HG03175 (cell line): ENCODE data around the gene RAD17.
A peak's percentile ranks its signal among the peaks of the same experiment; 100 is the strongest.
"Not testable (repeated sequence)": the region's sequence is repeated elsewhere in the genome, so short reads cannot be mapped to it uniquely, and the experiment has no call there.

Experiments used
- ATAC-seq: cut with Tn5 transposase; IDR thresholded peaks from one replicate; pipeline ENCODE4 v1.9.1; 2021; ENCODE audit warnings: mild to moderate bottlenecking, moderate library complexity; ENCODE audit not compliant: unreplicated experiment

RAD17 gene

DNA sequence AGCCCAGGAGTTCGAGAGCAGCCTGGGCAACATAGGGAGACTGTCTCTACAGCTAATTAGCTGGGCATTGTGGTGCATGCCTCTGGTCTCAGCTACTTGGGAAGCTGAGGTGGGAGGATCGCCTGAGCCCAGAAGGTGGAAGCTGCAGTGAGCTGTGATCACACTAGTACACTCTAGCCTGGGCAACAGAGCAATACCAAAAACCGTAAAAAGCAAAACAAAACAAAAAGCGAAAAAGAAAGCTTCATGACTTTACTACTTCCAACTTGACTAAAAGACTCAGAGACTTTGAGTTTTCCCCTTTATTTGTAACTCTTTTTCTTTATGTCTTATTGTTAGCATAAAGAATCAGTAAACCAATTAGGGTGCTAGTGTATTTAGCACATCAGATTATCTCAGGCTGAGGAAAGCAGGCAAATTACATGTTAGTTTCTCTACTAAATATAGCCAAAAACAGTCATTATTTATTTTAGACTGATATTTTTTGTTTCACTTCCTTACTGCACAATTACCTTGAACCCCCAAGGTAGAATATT lies 5.4 kb downstream of the RAD17 start:
- ATAC-seq: peak; percentile 83

DNA sequence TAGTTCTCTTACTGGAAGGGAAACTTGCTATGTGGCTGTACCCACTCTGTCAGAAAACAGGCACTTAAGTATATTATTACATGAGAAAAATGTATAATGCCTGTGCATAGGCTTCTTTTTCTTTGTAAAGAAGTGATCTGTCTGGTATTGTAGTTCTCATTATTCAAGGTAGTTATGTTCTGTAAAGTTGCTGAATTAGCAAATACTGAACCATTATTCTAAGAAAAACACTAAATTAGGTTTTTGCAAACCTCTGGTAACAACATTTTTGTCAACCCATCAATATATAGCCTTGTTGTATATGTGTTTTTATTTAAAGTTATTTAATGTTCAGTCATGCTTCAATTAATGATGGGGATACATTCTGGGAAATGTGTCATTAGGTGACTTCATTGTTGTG lies 8.8 kb downstream of the RAD17 start:
- no peak for ATAC-seq

DNA sequence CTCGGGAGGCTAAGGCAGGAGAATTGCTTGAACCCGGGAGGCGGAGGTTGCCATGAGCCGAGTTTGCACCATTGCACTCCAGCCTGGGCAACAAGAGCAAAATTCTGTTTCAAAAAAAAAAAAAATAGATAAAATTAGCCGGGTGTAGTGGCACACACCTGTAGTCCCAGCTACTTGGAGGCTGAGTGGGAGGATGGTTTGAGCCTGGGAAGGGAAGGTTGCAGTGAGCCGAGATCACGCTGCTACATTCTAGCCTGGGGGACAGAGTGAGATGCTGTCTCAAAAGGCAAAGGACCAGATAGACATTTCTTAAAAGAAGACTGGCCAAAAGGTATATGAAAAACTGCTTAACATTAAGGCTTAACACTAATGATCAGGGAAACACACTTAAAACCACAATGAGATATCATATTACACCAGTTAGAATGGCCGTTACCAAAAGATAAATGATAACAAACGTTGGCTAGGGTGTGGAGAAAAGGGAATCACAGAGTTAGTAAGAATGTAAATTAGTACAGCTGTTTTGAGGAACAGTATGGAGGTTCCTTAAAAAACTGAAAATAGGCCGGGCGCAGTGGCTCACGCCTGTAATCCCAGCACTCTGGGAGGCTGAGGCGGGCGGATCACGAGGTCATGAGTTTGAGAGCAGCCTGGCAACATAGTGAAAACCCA lies 35.2 kb downstream of the RAD17 start:
- no peak for ATAC-seq

DNA sequence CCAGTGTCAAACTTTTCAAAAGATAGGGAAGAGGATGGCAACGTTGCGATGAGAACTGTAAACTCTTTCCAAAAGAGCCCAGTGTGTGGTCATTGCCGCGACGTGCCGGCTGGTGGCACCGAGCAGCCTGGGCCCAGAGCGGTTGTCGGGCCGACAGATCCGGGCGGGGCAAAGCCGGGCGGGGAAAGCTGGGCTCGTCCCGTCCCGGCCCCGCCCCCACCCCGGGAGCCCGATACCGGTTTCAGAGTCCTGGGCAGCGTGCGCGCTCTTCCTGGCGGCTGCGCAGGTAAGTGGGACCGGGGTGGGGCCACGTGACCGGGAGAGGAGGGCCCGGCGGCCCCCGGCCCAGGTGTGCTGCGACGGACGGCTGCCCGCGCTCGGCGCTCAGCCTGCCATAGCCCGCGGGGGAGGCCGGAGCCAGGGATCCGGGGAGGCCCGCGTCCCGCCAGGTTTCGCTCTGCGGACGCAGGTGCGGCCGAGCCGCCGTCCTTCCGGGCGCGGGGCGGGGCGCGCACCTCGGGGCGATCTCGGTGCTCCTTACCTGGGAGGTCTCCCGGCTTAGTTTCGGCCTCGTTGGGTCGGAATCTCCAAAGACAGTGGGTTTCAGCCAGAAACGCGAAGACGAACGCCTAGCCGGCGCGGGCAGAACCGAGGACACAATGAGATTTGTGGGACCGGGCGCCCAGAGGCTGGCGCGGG lies 45.4 kb downstream of the RAD17 start, which contains the start of gene MARVELD2:
Gene MARVELD2, plus strand, starts transcription at position 232 of the 699 bp plus-strand sequence. CDS start 4,270 bp downstream, outside the sequence.
- peak; percentile 50 for ATAC-seq

DNA sequence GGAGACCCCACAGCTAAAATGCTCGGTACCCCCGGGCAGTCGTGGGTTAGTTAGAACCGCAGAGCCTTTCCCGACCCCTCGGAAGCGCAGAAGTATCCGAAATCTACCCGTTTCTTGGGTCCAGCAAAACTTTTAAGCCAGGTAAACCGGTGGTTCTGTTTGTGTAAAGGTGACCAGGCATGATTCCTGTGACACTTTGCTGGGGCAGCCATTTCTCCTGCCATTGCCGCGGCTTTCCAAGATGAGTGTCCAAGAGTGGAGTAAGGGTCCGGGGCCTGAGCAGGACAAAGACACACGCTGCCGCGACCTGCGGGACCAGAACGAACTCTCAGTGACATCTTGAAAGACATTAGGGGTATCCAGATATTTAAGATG lies 46.0 kb downstream of the RAD17 start:
- ATAC-seq: no peak

DNA sequence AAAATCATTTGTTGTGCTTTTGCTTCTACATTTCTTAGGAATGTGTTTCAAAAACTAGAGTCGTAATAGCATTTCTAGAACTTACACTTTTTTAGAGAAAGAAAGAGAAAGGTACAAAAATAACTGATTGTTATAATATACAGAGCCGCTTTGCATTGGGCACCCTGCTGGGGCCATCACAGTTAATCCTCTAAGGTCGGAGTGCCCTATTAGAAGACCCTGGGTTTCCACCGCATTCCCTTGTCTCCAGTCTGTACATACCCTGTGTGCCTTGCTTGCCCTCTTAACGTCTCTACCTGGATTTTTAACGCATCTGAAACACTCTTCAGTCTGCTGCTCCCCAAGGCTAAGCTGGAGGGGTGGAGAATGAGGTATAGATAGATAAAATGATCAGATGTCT lies 46.6 kb downstream of the RAD17 start:
- ATAC-seq: no peak

DNA sequence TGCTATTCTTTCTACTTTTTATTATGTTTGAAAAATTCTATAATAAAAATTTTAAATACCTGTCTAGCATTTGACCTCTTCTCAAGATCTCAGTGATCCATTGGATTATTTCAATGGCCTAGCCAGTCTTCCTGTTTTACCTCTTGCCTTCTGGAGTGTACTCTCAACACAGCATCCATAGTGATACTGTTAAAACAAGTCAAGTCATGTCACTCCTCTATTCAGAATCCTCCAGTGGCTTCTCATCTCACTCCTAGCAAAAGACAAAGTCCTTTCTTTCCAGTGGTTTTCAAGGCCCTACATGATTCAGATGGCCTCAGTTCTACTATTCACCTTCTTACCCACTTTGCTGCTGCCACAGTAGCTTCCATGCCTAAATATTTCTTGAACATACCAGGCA lies 47.1 kb downstream of the RAD17 start:
- ATAC-seq: no peak

DNA sequence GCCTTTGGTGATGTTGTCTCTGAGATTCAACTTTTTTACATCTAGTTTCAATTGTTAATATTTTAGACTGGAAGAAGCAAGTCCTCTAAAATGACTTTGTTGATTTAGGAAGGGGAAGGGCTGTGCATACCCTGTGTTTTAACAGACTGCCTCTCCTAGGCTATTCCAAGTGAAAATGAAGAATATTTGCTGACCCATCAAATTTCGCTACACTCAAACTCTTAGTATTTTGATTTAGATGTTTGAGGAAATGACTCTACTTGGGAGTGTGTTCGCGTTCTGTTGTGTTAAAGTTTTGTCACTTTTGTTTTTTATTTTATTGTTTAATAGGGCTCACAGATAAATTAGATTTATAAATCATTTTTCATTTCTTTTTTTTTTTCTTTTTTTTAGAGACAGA lies 48.9 kb downstream of the RAD17 start:
- ATAC-seq: no peak

DNA sequence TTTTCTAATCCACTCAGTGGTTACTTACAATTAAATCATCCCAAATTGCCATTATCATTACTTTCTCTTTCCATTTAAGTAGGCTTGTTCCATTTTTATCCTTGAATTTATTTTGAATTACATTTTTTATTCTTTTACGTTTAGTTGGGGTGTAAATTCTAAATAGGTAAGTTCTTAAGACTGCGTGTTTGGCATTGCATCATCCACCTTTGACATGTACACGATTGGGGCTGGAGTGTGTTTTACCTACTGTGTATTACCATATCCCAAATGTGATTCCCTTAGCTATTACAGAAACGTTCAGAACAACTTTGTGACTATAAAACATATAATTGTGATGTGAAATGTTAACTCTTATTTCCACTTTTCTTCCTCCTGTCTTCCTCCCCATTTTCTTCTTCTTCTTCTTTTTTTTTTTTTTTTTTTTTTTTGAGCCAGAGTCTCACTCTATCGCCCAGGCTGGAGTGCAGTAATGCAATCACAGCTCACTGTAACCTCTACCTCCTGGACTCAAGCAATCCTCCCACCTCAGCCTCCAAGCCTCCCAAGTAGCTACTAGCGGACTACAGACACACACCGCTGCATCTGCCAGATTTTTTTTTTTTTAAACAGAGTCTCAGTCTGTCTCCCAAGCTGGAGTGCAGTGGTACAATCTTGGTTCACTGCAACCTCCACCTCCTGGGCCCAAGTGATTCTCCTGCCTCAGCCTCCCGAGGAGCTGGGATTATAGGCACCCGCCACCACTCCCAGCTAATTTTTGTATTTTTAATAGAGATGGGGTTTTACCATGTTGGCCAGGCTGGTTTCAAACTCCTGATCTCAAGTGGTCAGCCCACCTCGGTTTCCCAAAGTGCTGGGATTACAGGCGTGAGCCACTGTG lies 62.0 kb downstream of the RAD17 start:
- no peak for ATAC-seq

DNA sequence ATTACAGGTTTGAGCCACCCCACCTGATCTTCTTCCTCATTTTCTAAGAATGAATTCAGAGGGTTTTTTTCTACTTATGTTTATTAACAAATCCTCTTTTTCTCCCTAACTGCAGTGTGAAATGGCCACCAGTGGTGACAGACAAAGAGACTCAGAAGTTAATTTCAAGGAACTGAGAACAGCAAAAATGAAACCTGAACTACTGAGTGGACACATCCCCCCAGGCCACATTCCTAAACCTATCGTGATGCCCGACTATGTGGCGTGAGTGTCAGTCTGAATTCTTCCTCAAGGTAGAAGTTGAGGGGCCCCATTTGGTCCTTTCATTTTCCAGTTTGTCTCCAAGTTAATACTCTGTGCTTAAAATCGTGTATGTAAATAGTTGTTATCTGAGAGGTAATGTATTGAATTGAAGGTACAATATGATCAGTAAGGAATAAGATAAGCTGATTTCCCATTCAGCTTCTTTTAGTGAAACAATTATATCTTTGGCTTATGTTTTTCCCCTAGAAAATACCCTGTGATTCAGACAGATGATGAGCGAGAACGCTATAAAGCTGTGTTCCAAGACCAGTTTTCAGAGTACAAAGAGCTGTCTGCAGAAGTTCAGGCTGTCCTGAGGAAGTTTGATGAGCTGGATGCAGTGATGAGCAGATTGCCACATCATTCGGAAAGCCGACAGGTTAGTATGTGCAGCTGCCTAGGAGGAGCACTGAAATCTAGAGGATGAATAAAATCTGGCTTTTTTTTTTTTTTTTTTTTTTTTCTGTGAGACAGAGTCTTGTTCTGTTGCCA lies 63.0 kb downstream of the RAD17 start:
- ATAC-seq: peak; percentile 72

DNA sequence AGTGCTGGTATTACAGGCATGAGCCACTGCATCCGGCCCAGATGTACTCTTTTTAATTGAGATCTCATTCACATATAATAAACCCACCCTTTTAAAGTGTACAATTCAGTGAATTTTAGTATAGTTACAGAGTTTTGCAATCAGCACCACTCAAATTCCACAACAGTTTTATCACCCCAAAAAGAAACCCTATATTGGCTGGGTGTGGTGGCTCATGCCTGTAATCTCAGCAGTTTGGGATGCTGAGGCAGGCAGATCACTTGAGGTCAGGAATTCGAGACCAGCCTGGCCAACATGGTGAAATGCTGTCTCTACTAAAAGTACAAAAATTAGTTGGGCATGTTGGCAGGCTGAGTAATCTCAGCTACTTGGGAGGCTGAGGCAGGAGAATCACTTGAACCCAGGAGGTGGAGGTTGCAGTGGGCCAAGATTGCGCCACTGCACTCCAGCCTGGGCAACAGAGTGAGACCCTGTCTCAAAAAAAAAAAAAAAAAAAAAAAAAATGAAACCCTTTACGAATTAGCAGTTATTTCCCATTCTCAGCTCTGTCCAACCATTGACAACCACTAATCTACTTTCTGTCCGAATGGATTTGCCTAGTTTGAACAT lies 65.8 kb downstream of the RAD17 start:
- ATAC-seq: not testable (repeated sequence)

DNA sequence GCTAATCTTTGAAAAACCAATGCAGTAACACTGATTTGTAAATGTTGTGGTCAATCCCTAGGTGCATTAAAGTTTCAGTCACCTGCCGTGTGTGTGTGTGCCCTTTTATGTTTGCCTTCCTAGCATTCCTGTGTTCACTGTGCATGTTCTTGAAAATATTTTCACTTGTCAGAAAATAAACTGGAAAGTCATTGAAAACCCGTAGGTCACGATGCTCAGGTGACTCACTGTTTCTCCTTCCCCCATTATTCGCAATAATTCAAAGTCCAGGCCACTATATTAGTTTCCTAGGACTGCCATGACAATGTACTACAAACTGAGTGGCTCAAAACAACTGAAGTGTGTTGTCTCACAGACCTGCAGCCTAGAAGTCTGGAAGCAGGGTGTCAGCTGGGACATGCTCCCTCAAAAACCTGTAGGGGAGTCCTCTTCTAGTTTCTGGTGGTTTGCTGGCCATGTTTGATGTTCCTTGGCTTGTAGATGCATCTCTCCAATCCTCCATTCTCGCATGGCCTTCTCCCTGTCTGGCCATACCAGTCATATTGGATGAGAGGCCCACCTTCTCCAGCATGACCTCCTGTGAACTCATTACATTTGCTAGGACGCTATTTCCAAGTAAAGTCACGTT lies 74.6 kb downstream of the RAD17 start:
- no peak for ATAC-seq

DNA sequence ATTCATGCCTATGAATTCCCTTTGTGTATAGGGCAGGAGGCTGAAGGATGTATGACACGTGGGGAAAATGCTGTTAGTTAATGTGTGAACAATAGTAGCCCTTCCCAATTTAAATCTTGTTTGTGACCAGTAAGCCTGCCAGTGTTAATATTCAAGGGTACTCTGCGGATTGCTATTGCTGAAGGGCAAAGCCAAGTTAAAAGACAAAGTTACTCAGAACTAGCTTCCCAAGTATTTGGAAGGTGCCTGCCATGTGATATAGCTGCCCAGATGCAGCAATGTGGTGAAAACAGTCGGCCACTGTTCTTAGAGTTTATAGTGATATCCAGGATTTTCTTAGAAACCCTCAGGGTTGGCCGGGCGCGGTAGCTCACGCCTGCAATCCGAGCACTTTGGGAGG lies 79.9 kb downstream of the RAD17 start:
- ATAC-seq: no peak

DNA sequence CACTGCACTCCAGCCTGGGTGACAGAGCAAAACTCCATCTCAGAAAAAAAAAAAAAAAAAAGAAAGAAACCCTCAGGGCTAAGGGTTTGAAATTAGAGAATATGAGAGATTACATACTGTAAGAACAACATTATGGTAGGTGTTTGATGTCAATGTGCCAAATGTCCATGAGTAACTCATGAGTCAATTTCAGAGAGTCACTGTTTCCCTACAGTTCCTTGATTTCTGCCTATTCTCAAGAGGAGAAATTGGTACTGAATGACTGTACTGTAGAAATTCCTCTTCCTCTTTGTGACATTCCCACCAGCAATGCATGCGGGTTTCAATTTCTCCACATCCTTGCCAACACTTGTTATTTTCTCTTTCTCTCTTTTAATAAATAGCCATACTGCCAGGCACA lies 80.5 kb downstream of the RAD17 start:
- no peak for ATAC-seq

DNA sequence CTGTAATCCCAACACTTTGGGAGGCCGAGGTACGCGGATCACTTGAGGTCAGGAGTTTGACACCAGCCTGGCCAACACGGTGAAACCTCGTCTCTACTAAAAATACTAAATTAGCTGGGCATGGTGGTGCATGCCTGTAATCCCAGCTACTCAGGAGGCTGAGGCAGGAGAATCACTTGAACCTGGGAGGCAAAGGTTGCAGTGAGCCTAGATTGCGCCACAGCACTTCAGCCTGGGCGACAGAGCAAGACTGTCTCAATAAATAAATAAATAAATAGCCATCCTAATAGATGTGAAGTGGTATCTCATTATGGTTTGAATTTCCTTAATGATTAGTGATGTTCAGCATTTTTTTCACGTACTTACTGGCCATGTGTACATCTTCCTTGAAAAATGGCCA lies 80.9 kb downstream of the RAD17 start:
- ATAC-seq: not testable (repeated sequence)

DNA sequence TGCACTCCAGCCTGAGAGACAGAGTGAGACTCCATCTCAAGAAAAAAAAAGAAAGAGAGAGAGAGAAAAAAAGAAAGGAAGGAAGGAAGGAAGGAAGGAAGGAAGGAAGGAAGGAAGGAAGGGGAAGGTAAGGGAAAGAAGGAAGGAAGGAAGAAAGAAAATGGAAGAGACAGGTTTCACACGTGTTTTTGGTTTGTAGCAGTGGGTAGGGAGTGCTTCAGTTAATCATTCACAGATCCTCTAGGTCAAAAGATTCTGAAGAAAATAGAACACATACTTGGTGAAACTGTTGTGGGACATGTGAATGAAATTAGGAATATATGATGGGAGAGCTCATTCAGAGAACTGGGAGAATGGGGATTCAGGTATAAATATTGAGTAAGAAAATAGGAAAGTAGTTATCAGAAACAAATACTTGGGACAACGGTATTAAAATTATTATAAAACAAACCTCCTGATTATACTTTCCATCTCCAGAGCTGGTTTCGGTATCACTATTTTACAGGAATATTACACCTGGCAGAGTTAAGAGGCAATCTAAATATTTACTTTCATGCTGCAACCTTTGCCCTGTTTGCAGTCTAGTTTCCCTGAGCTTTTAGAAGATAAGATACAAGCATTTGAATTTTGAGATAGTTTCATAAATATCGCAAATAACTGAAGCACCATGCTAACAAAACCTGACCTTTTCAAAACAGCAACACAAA lies 82.5 kb downstream of the RAD17 start:
- no peak for ATAC-seq

DNA sequence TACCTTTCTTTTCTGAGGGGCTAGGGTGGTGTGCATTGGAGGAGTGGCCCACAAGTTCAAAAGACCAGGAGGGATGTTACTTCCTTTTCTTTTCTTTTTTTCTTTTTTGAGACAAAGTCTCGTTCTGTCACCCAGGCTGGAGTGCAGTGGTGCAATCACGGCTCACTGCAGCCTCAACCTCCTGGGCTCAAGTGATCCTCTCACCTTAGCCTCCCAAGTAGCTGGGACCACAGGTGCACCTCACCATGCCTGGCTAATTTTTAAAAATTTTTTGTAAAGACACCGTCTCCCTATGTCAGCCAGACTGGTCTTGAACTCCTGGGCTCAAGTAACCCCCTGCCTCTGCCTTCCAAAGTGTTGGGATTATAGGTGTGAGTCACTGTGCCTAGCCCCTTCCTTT lies 83.9 kb downstream of the RAD17 start:
- not testable (repeated sequence) for ATAC-seq

DNA sequence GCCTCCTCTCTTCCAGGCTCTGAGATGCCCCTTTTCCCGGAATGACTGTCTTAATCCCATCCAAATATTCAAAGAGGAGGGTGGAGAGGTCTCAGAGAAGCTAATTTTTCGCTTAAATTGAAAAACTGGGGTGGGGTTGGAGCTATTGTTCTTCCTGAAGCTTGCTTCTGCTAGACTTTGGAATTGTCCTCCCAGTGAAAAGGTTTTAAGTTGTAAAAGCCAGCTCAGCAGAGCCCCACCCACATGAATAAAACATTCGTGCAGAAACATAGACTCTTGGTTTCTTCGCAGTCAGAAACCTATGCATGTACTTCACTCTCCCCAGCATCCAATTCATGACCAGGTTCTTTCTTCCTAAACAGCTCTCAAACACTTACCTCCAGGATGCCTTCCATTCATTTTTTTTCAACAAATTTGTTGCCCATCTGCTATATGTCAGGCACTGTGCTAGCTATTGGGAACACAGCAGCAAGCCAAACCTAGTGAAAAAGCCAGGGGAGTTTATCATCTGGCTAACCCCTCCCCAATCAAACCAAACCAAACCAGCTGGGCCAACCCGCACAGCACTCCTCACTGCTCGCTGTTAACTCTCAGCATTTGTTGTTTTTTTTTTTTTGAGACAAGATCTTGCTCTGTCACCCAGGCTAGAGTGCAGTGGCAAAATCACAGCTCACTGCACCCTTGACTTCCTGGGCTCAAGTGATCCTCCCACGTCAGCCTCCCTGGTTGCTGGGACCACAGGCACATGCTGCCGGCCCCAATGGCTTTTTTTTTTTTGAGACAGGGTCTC lies 85.0 kb downstream of the RAD17 start:
- no peak for ATAC-seq
